Lung (tissue), 12 donors: Measurements from ENCODE around the gene FOXK1. TPM values are rescaled to one million over a fixed set of nuclear protein-coding genes. Genes with fewer than 3 reads are reported as not detected.

Experiments used
- ATAC-seq: fragments of 200-7000 bp; cut with Tn5 transposase; one replicate; pipeline ENCODE4 v1.9.1; 2020; ENCODE audit warnings: moderate number of reproducible peaks; ENCODE audit not compliant: insufficient read depth, low FRiP score
- DNase-seq, 3 donors: peaks; one replicate each; pipeline ENCODE4 v3.0.0-alpha.2; 2013 to 2017
- H3K27ac ChIP-seq, 2 donors: one replicate each; pipeline ENCODE4 v1.5.1; 2013; ENCODE audit warnings: mild to moderate bottlenecking in 2 of 2, moderate library complexity in 2 of 2, control low read depth in 1 of 2, inconsistent platforms in 1 of 2, low read depth in 1 of 2, low read length in 1 of 2
- H3K27me3 ChIP-seq, 3 donors: one replicate each; pipeline ENCODE4 v1.5.1; 2013; ENCODE audit warnings: low read length in 2 of 3; ENCODE audit not compliant: control insufficient read depth in 3 of 3, insufficient read depth in 3 of 3
- H3K36me3 ChIP-seq, 4 donors: one replicate each; pipeline ENCODE4 v1.5.1; 2013; ENCODE audit warnings: low read length in 4 of 4, mild to moderate bottlenecking in 1 of 4, moderate library complexity in 1 of 4; ENCODE audit not compliant: control insufficient read depth in 4 of 4, insufficient read depth in 4 of 4
- H3K4me1 ChIP-seq, 5 donors: one replicate each; pipeline ENCODE4 v1.5.1; 2013; ENCODE audit warnings: low read length in 5 of 5, mild to moderate bottlenecking in 2 of 5, moderate library complexity in 1 of 5; ENCODE audit not compliant: control insufficient read depth in 5 of 5, insufficient read depth in 5 of 5
- H3K4me3 ChIP-seq: one replicate; pipeline ENCODE4 v1.5.1; 2013; ENCODE audit warnings: mild to moderate bottlenecking, control low read depth, moderate library complexity
- H3K9ac ChIP-seq, 2 donors: one replicate each; pipeline ENCODE4 v1.5.1; 2013; ENCODE audit warnings: low read length in 2 of 2, control low read depth in 1 of 2; ENCODE audit not compliant: insufficient read depth in 1 of 2
- H3K9me3 ChIP-seq, 4 donors: one replicate each; pipeline ENCODE4 v1.5.1; 2013; ENCODE audit warnings: low read length in 3 of 4, mild to moderate bottlenecking in 1 of 4, moderate library complexity in 1 of 4; ENCODE audit not compliant: control insufficient read depth in 4 of 4, insufficient read depth in 3 of 4
- WGBS, 2 donors: extraction: QIAGEN DNeasy Blood & Tissue Kit; methylation state at CpG; one replicate each; pipeline ENCODE4 v1.1.7; 2013; 5-methylcytosine and 5-hydroxymethylcytosine counted together
- polyA plus RNA-seq, 2 donors: library from polyadenylated mRNA; stranded (reverse); fragments of 200-250 nt; gene quantifications; one replicate each; pipeline ENCODE4 v1.2.1, GENCODE V29; 2013
- total RNA-seq, 2 donors: library from RNA; depleted of rRNA in 1 of 2; stranded (reverse); fragments of >200 nt in 1 of 2; gene quantifications; one replicate each; pipeline ENCODE4 v1.2.1, GENCODE V29; 2014 to 2021
- TF ChIP-seq, protein P1 (sequence below): IDR thresholded peaks from 2 replicates; pipeline ENCODE4 v1.5.1; 2012; ENCODE audit warnings: mild to moderate bottlenecking; ENCODE audit errors: control extremely low read depth, extremely low read depth
- donor health status: control.
- donor health status: control.
- donor health status: Bipolar disorder and iron deficiency.
- donor health status: healthy.
- donor health status: DM: yes; HTN: yes; CAD: no.

Gene FOXK1
- total and polyA plus RNA-seq, 4 donors = 6.4 to 36.2 (median 14.3) TPM

DNA sequence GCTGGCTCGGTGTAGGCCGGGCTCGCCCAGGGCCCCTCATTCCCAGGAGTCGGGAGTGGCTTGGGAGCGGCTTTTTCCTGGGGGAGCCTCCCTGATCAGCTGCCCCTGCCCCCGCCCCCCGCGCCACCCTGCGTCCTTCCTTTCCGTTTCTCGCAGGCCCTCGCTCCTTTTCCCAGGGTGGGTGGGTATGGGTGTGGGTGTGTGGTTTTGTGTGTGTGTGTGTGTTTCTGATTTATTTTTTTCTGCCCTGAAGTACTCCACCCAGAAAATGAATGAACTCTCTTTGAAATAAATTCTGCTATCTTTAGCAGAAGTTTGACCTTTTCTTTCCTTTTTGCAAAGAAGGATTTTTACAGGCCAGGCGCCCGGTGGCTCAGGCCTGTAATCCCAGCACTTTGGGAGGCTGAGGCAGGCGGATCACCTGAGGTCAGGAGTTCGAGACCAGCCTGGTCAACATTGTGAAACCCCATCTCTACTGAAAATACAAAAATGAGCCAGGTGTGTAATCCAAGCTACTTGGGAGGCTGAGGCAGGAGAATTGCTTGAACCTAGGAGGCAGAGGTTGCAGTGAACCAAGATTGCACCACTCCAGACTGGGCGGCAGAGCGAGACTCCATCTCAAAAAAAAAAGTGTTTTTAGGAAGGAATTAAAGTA is 63.3 kb downstream of the FOXK1 start:
- peak overlapping the region; percentile 97 to 99 for H3K27ac ChIP-seq
- DNase-seq = no peak
- TF ChIP-seq, protein P1, sequence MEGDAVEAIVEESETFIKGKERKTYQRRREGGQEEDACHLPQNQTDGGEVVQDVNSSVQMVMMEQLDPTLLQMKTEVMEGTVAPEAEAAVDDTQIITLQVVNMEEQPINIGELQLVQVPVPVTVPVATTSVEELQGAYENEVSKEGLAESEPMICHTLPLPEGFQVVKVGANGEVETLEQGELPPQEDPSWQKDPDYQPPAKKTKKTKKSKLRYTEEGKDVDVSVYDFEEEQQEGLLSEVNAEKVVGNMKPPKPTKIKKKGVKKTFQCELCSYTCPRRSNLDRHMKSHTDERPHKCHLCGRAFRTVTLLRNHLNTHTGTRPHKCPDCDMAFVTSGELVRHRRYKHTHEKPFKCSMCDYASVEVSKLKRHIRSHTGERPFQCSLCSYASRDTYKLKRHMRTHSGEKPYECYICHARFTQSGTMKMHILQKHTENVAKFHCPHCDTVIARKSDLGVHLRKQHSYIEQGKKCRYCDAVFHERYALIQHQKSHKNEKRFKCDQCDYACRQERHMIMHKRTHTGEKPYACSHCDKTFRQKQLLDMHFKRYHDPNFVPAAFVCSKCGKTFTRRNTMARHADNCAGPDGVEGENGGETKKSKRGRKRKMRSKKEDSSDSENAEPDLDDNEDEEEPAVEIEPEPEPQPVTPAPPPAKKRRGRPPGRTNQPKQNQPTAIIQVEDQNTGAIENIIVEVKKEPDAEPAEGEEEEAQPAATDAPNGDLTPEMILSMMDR = no peak
- WGBS, 2 donors = 8 to 11% methylated on average over 18 of the region's 18 CpGs
- H3K9ac ChIP-seq = peak overlapping the region; percentile 2 to 93
- no peak for ATAC-seq
- H3K4me3 ChIP-seq = no peak overlapping the region
- peaks cover 5 to 16% (median 12%) of the 10 kb centered on the region in 4 donors for H3K36me3 ChIP-seq
- peaks cover 6 to 54% (median 25%) of the 10 kb centered on the region in 5 donors for H3K4me1 ChIP-seq
- H3K9me3 ChIP-seq = no peaks in the 10 kb centered on the region
- H3K27me3 ChIP-seq = no peaks in the 10 kb centered on the region

DNA sequence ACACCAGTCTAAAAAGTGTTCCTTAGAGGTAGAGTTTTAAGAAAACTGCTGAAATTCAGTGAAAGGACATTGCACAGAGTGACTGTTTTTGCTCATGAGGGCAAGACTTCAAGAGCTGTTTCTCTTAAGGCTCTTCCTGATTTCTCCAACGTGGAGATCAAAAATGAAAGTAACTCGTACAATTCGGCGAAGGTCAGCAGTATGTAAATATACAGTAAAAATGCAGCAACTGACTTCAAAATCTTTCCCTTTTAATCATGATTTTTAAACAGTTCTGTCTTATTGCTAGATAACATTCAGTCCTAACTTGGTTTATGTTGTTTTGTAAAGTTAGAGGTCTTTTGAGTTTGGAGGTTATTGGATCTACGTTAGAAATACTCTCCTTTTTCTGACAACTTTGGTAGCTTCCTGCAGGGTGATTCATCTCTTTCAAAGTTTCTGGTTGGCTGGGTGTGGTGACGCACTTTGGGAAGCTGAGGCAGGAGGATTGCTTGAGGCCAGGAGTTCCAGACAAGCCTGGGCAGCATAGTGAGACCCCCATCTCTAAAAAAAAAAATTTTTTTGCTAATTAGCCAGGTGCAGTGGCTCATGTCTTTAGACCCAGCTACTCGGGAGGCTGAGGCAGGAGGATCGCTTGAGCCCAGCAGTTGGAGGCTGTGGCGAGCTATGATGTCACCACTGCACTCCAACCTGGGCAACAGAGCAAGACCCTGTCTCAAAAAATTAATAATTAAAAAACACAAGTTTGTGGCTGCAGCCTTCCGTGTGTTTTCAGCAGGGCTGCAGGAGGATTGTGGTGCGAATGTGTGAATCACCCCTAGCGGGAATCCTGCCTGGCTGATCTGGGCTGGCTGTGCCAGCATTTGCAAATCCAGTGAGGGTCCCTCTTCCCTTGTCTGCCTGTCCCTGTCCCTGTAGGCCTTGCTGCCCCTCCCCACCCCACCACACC is 64.2 kb downstream of the FOXK1 start:
- 43% methylated on average over 12 of the region's 12 CpGs for WGBS, 2 donors
- H3K27ac ChIP-seq = peak overlapping the region; percentile 97 to 99
- ATAC-seq (no peak), DNase-seq (peak in 2 of 3 donors; percentile 81 to 85)
- TF ChIP-seq, protein P1 = no peak
- no peaks in the 10 kb centered on the region for H3K9me3 ChIP-seq
- no peak overlapping the region for H3K4me3 ChIP-seq
- peak overlapping the region; percentile 2 to 93 for H3K9ac ChIP-seq
- H3K27me3 ChIP-seq = no peaks in the 10 kb centered on the region
- H3K36me3 ChIP-seq = peaks cover 5 to 16% (median 11%) of the 10 kb centered on the region in 4 donors
- peaks cover 6 to 54% (median 25%) of the 10 kb centered on the region in 5 donors for H3K4me1 ChIP-seq

DNA sequence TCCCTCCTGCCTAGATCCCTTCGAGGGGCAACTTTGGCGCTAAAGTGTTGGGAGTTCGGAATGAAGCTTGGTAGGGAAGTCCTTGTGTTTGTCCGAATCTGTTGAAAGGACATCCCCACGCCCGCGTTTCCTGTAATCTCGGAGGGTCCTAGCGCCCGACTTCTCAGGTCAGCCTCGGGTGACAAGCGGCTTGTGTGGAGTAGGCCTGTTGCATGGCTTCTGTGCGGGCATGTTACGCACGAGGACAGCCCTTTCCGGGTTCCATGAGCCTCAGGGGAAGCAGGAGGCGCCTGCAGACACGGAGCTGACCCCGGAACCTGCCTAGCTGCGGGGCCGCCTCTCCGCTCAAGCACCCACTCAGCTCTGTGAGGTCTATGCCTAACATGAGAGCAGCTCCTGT is 64.9 kb downstream of the FOXK1 start:
- H3K4me1 ChIP-seq = peaks cover 6 to 54% (median 25%) of the 10 kb centered on the region in 5 donors
- DNase-seq = peak in 2 of 3 donors; percentile 48
- no peaks in the 10 kb centered on the region for H3K9me3 ChIP-seq
- H3K27me3 ChIP-seq = no peaks in the 10 kb centered on the region
- peak overlapping the region in 1 of 2 donors; percentile 93 for H3K9ac ChIP-seq
- TF ChIP-seq, protein P1 = no peak
- no peak for ATAC-seq
- WGBS, 2 donors = 67 to 75% methylated on average over 22 of the region's 22 CpGs
- H3K27ac ChIP-seq = peak overlapping the region; percentile 87 to 97
- H3K36me3 ChIP-seq = peaks cover 3 to 16% (median 8%) of the 10 kb centered on the region in 4 donors
- H3K4me3 ChIP-seq = no peak overlapping the region
